GM12878 (cell line): Measurements from ENCODE around the gene CALY. TPM values are rescaled to one million over a fixed set of nuclear protein-coding genes. Genes with fewer than 3 reads are reported as not detected.

Experiments
- ATAC-seq: fragments of 200-7000 bp; cut with Tn5 transposase; 3 replicates; pipeline ENCODE4 v1.9.1; 2020; ENCODE audit warnings: mild to moderate bottlenecking, moderate library complexity
- BruUV-seq: library from RNA; stranded (reverse); fragments of 400-500 nt; replicated peaks from 2 replicates; lab custom pipeline; 2021; lab: Mats Ljungman, UMichigan
- CTCF ChIA-PET: fragments of 300-600 bp; sonication (Branson Sonifier 250); formaldehyde crosslinking; extraction: SDS; loops from one replicate; lab custom pipeline; 2021; ENCODE audit warnings: inconsistent platforms; lab: Yijun Ruan, JAX
- POLR2A ChIA-PET: fragments of 350-600 bp; formaldehyde crosslinking; extraction: SDS; loops from one replicate; lab custom pipeline; 2021; ENCODE audit warnings: inconsistent platforms; lab: Charles Lee
- RAD21 ChIA-PET: fragments of 300-600 bp; sonication (Branson Sonifier 250); formaldehyde crosslinking; loops from one replicate; lab custom pipeline; 2023; ENCODE audit warnings: antibody characterized with exemption; ENCODE audit not compliant: unreplicated experiment; lab: Charles Lee
- SMC1A ChIA-PET: fragments of 300-600 bp; sonication (Branson Sonifier 250); formaldehyde crosslinking; loops from one replicate; lab custom pipeline; 2023; ENCODE audit not compliant: unreplicated experiment, uncharacterized antibody; lab: Charles Lee
- DNase-seq: peaks from one replicate; pipeline ENCODE4 v3.0.0-alpha.2; 2011; ENCODE audit warnings: low read depth, low spot score
- FAIRE-seq: peaks from 3 replicates; lab custom pipeline; 2011; peaks lifted over from hg19 to GRCh38; lab: Jason Lieb, UNC
- H2AFZ ChIP-seq: 2 replicates; pipeline ENCODE4 v1.6.0; 2011; ENCODE audit warnings: low read depth, low read length, control low read depth; ENCODE audit not compliant: control insufficient read depth
- H3K27ac ChIP-seq: 2 replicates; pipeline ENCODE4 v1.5.1; 2011; ENCODE audit warnings: control low read depth; ENCODE audit not compliant: control insufficient read depth, insufficient read depth
- H3K27me3 ChIP-seq, 2 experiments: replicated peaks in 1 of 2; 2 replicates each; pipeline versions ENCODE4 v1.6.0 to v1.6.1; 2011; ENCODE audit warnings: low read length in 1 of 2; ENCODE audit not compliant: control insufficient read depth in 2 of 2, insufficient read depth in 2 of 2
- H3K36me3 ChIP-seq, 2 experiments: 2 replicates each; pipeline ENCODE4 v1.5.1; 2011; ENCODE audit warnings: low read length in 1 of 2; ENCODE audit not compliant: control insufficient read depth in 2 of 2, insufficient read depth in 2 of 2
- H3K4me1 ChIP-seq: 2 replicates; pipeline ENCODE4 v1.6.1; 2011; ENCODE audit warnings: mild to moderate bottlenecking, low read length, moderate library complexity, mixed read lengths; ENCODE audit not compliant: control insufficient read depth, insufficient read depth
- H3K4me2 ChIP-seq: 2 replicates; pipeline ENCODE4 v1.6.0; 2011; ENCODE audit warnings: control low read depth; ENCODE audit not compliant: control insufficient read depth, insufficient read depth
- H3K4me3 ChIP-seq: fragments of 200-600 bp; sonication (generic); 2 replicates; pipeline ENCODE4 v1.5.1; 2016
- H3K79me2 ChIP-seq: 2 replicates; pipeline ENCODE4 v1.6.0; 2011; ENCODE audit warnings: low read length; ENCODE audit not compliant: control insufficient read depth, insufficient read depth
- H3K9ac ChIP-seq: 2 replicates; pipeline ENCODE4 v1.8.0; 2011; ENCODE audit warnings: low read length, control low read depth, mixed read lengths; ENCODE audit not compliant: control insufficient read depth, insufficient read depth
- H3K9me3 ChIP-seq: replicated peaks from 3 replicates; pipeline ENCODE4 v1.5.1; 2011; ENCODE audit warnings: mild to moderate bottlenecking, low read length; ENCODE audit not compliant: control insufficient read depth, insufficient read depth
- H4K20me1 ChIP-seq: 2 replicates; pipeline ENCODE4 v1.6.0; 2011; ENCODE audit not compliant: control insufficient read depth, insufficient read depth
- E2F4 ChIP-seq: IDR thresholded peaks from 2 replicates; pipeline ENCODE4 v1.6.1; 2012; ENCODE audit warnings: low read depth, low read length, improper control_type of control experiment
- IRF4 ChIP-seq: IDR thresholded peaks from 2 replicates; pipeline ENCODE4 v1.6.1; 2011; ENCODE audit warnings: low read depth, low read length
- KAT2A ChIP-seq: conservative IDR thresholded peaks from 2 replicates; pipeline ENCODE4 v1.6.1; 2011; ENCODE audit warnings: low read depth, low read length; ENCODE audit not compliant: control insufficient read depth
- POLR2A ChIP-seq: IDR thresholded peaks from 2 replicates; pipeline ENCODE4 v1.6.1; 2011; ENCODE audit warnings: low read depth, mild to moderate bottlenecking, low read length
- SREBF1 ChIP-seq: IDR thresholded peaks from 2 replicates; pipeline ENCODE4 v1.6.1; 2012; ENCODE audit warnings: mild to moderate bottlenecking, low read length
- ZZZ3 ChIP-seq: IDR thresholded peaks from 2 replicates; pipeline ENCODE4 v1.6.1; 2011; ENCODE audit warnings: low read depth; ENCODE audit not compliant: control insufficient read depth, insufficient read length
- WGBS: methylation state at CpG from one replicate; pipeline ENCODE4 v1.1.6; 2016; ENCODE audit warnings: low lambda C conversion rate; ENCODE audit not compliant: insufficient replicate concordance, insufficient coverage; ENCODE audit errors: missing lambda C conversion rate; 5-methylcytosine and 5-hydroxymethylcytosine counted together
- in situ Hi-C: fragments of 300-500 bp; cut with MboI; formaldehyde crosslinking; loops from 9 replicates; pipeline ENCODE4 v1.14.3; 2018; ENCODE audit warnings: mixed read lengths
- intact Hi-C: fragments of 100-400 bp; cut with micrococcal nuclease; formaldehyde crosslinking; loops from one replicate; pipeline ENCODE4 v1.14.2; 2022; ENCODE audit not compliant: unreplicated experiment
- polyA plus RNA-seq, 11 experiments: library from polyadenylated mRNA; depleted of rRNA in 4 of 11; unstranded in 6 of 11; stranded (reverse) in 5 of 11; fragments of >200 nt; fragmentation: Nextera tagmentation in 4 of 11; fragmentation: Illumina TruSeq in 1 of 11; extraction: Ambion mirVana in 4 of 11; extraction: Trizol in 1 of 11; gene quantifications; 1 replicate in 1 of 11; 2 replicates in 10 of 11; pipeline versions ENCODE4 v1.2.1 to v1.2.3, GENCODE V29; 2011 to 2016; ENCODE audit warnings: inconsistent platforms in 2 of 11, missing spikeins in 2 of 11, low read depth in 1 of 11
- total RNA-seq, 4 experiments: library from RNA; depleted of rRNA in 3 of 4; stranded (reverse); fragments of >200 nt in 3 of 4; fragmentation: Illumina TruSeq in 1 of 4; extraction: Trizol in 1 of 4; gene quantifications; 2 replicates each; pipeline versions ENCODE4 v1.2.1 to v1.2.3, GENCODE V29; 2013 to 2021
- TF ChIP-seq, protein P1 (sequence below): fragments of 450-650 bp; IDR thresholded peaks from 2 replicates; pipeline ENCODE4 v1.6.1; 2018; ENCODE audit warnings: mild to moderate bottlenecking, low read depth, moderate library complexity; ENCODE audit not compliant: partially characterized antibody

The CALY gene
- total and polyA plus RNA-seq, 10 of the 15 experiments (the other 5 are each of a cell fraction or from before 2014, with no cell fraction given), result 0.07 TPM; not detected in 9

GRCh38 chr10:133356549-133357284, 20.0 kb upstream of the CALY start:
- FAIRE-seq, result no peak
- intact Hi-C loops (no loop called here), in situ Hi-C loops (no loop called here)
- H3K9ac ChIP-seq, result peak overlapping the region; percentile 67
- no peaks in the 10 kb centered on the region for H3K9me3 ChIP-seq
- WGBS, result 56% methylated on average over 24 of the region's 27 CpGs
- RAD21 ChIA-PET, result interaction anchor here (0.9 to 1.2 kb wide), 4 partner anchors 27 to 45 kb away, joined by 3 to 4 read pairs (median 3); no protein-coding TSS in a partner anchor
- peak overlapping the region; percentile 38; the same call in 1 of the 2 replicates for H3K27ac ChIP-seq
- H3K4me3 ChIP-seq, result peak overlapping the region; percentile 73
- no peaks in the 10 kb centered on the region; the same call in 1 of the 2 replicates for H3K79me2 ChIP-seq
- ATAC-seq, result peak; percentile 30; the same call in 2 of the 3 replicates
- no TSS peak for BruUV-seq
- no peaks in the 10 kb centered on the region for H3K27me3 ChIP-seq
- no peaks in the 10 kb centered on the region for H3K36me3 ChIP-seq
- TF ChIP-seq IRF4 (no peak), E2F4 (no peak), POLR2A (no peak), SREBF1 (no peak), KAT2A (no peak), ZZZ3 (no peak)
- TF ChIP-seq, protein P1, sequence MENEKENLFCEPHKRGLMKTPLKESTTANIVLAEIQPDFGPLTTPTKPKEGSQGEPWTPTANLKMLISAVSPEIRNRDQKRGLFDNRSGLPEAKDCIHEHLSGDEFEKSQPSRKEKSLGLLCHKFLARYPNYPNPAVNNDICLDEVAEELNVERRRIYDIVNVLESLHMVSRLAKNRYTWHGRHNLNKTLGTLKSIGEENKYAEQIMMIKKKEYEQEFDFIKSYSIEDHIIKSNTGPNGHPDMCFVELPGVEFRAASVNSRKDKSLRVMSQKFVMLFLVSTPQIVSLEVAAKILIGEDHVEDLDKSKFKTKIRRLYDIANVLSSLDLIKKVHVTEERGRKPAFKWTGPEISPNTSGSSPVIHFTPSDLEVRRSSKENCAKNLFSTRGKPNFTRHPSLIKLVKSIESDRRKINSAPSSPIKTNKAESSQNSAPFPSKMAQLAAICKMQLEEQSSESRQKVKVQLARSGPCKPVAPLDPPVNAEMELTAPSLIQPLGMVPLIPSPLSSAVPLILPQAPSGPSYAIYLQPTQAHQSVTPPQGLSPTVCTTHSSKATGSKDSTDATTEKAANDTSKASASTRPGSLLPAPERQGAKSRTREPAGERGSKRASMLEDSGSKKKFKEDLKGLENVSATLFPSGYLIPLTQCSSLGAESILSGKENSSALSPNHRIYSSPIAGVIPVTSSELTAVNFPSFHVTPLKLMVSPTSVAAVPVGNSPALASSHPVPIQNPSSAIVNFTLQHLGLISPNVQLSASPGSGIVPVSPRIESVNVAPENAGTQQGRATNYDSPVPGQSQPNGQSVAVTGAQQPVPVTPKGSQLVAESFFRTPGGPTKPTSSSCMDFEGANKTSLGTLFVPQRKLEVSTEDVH, result no peak
- DNase-seq, result no peak
- no peak overlapping the region; the same call in 1 of the 2 replicates for H2AFZ ChIP-seq
- SMC1A ChIA-PET, result interaction anchor here (1.0 kb wide), 1 partner anchor 11 kb away, joined by 4 read pairs; no protein-coding TSS in a partner anchor
- H3K4me1 ChIP-seq, result peaks cover 9% of the 10 kb centered on the region
- peak overlapping the region; percentile 85 for H3K4me2 ChIP-seq
- CTCF ChIA-PET, result interaction anchor here (0.8 to 1.2 kb wide), 3 partner anchors 81 to 164 kb away, joined by 3 to 5 read pairs (median 3); no protein-coding TSS in a partner anchor
- POLR2A ChIA-PET, result interaction anchor here (0.6 to 1.7 kb wide), 4 partner anchors 17 to 47 kb away, joined by 3 to 5 read pairs (median 4); partner anchors contain the start of gene PAOX
- H4K20me1 ChIP-seq, result no peaks in the 10 kb centered on the region
